Measurements from ENCODE around the gene TMEM207.

TMEM207 gene

GRCh38 chr3:190444006-190444405 is 5.7 kb downstream of the TMEM207 start:
- DNase-seq (ENCODE audit: low spot score): no peak

DNA sequence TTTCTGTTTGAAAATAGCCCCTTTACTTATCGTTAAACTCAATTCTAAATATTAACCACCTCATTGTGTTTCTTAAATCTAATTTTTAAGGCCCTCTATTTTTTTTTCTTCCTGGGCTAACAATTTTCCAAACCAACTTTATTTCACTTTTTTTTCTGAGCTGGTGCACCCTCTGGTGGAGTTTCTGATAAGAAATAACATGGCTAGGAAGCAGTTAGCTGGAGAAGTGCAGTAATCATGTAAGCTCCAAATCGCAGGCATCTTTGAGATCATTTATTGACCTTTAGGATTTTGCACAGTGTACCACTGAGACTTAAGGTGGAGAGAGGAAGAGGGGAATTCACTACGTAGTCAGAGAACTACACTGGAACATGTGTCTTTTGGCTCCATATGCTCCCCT is 6.4 kb downstream of the TMEM207 start:
- no peak for DNase-seq (ENCODE audit: low spot score)

- DNase-seq (ENCODE audit: low spot score): no peak
Observed at GRCh38 chr3:190442240-190442639, 7.5 kb downstream of the TMEM207 start.

DNA sequence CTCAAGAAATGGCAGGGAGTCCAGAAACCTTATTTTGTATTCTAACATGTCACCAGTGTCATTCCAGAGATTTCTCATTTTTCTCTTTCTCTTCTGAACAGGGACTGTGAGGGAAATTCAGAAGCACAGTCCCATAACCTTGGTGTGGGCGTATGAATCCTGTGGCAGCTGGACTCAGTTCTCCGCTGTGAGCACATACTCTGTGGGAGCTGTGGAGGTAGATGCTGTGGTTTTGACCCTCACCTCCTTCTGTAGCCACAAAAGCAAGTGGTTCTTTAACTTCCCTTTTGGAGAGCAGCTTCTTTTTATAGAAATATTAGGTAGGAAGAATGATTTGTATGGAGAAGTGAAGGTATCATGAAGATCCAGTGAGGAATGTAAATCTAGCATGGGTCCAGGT is 13.4 kb downstream of the TMEM207 start:
- DNase-seq (ENCODE audit: low spot score): no peak

GRCh38 chr3:190435618-190436017 is 14.1 kb downstream of the TMEM207 start:
- no peak for DNase-seq (ENCODE audit: low spot score)

- DNase-seq (ENCODE audit: low spot score): no peak
Observed at GRCh38 chr3:190433626-190434025, 16.1 kb downstream of the TMEM207 start.

DNA sequence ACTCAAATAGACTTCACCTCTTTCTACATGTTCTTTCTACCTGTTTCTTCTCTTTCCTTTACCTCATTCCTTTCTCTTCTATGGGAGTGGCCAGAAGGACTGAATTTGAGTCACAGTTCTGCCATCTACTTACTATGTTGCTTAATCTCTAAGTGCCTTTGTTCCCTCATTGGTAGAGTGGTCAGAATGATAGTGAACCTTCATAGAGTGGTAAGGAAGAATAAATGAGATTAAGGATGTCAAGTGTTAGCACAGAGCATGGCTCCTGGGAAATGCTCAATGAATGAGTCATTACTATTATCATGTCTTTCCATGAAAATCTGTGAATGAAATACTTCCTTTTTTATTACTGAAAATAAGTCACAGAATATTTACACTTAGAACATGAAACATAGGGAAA is 17.5 kb downstream of the TMEM207 start:
- DNase-seq (ENCODE audit: low spot score): no peak

GRCh38 chr3:190430906-190431305 is 18.8 kb downstream of the TMEM207 start:
- DNase-seq (ENCODE audit: low spot score): no peak

GRCh38 chr3:190429681-190430080 is 20.0 kb downstream of the TMEM207 start:
- no peak for DNase-seq (ENCODE audit: low spot score)

DNA sequence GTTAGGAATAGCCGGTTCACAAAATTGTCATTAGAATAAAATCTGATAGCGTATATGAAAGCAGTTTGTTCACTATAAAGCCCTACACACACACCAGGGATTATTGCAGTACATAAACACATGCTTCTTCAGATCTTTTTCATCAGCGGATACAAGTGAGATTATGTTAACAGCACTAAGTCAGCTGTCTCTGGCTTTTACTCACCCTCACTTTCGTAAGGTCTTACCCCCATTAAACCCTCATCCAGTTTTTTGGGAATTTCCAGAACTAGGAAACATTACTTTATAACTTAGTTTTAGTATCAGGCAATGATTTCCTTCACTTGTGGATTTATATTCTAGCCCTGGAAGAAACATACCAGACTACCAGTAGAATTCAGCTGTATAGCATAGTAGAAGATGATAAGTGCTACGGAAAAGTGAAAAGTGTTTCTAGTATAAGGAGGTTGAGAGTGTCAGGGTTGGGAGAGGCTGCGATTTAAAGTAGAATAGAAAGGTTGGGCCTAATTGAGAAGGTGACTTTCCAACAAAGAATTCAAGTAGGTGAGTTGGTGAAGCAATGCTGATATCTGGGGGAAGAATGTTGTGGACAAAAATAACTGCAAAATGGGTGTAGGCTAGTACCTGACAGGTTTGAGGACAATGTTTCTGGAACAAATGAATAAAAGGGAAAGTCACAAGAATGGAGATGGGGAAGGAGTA is 22.7 kb downstream of the TMEM207 start:
- DNase-seq (ENCODE audit: low spot score): no peak

DNA sequence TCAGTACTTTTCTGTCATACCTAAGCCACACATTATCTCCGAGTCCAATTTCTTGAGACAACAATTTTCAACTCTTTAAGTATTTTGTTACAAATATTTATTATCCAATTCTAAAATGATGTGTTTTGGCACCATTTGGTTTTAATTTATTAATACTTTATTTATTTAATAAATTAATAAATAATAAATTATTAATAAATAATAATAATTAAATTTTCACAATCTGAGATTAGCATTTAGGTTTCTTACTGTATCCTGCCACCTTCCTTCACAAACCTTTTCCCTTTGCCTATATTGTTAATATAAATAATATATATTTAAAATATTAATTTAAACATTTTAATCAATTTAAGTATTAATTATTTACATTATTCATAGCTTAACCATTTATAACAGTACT is 23.9 kb downstream of the TMEM207 start:
- DNase-seq (ENCODE audit: low spot score): no peak

- DNase-seq (ENCODE audit: low spot score): peak; percentile 53
Observed at GRCh38 chr3:190424478-190425439, 24.9 kb downstream of the TMEM207 start.

DNA sequence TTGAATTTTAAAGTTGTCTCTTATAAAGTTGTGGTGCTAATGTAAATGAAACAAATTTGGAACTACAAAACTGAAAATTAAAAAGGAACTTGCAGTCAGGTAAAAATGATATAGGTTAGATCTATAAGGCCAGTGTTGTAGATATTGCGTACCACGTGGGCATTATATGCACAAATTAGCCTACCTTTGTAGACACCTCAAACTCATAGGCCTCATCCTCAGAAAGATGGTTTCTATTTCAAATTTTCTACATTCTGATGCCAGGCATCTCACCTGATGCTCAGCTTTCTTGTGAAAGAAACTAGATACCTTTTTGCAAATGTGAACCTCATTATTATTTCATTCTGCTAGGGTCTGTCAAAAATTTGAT is 25.6 kb downstream of the TMEM207 start:
- no peak for DNase-seq (ENCODE audit: low spot score)

GRCh38 chr3:190414297-190414696 is 35.4 kb downstream of the TMEM207 start:
- DNase-seq (ENCODE audit: low spot score): no peak

DNA sequence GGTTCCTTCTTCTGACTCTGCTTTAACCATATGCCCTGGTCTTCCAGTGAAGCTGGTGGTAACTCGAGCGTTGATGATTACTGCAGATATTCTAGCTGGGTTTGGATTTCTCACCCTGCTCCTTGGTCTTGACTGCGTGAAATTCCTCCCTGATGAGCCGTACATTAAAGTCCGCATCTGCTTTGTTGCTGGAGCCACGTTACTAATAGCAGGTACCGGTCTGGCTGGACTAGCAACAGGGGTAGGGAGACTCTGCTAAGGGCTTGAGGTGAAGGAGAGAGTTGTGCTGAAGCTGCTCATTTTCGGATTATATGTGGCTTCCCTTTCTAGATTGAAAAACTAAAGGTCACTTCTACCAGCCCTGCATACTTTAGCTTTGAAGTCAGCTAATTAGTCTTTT is 45.0 kb downstream of the TMEM207 start:
- DNase-seq (ENCODE audit: low spot score): no peak

- no peak for DNase-seq (ENCODE audit: low spot score)
Observed at GRCh38 chr3:190401963-190402362, 47.7 kb downstream of the TMEM207 start.

- DNase-seq (ENCODE audit: low spot score): no peak
Observed at GRCh38 chr3:190399677-190400076, 50.0 kb downstream of the TMEM207 start.

- no peak for DNase-seq (ENCODE audit: low spot score)
Observed at GRCh38 chr3:190397889-190398288, 51.8 kb downstream of the TMEM207 start.

DNA sequence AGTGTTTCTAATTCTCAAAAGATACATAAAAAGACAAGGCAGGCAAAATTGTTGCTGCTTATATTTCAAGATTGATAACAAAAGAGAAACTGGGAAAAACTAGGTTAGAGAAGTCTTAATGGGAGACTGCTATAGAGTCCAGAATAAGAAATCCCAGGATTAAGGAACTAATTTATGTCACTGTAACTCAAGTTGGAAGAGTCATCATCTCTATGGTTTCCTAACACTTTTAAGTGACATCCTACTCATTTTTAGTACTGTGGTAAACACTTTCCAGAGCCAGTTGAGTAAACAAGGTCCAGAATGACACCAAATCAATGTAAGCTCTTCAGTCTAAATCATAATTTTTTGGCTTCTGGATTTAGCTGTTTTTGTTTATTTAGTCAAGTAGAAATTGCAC is 53.7 kb downstream of the TMEM207 start:
- no peak for DNase-seq (ENCODE audit: low spot score)

- no peak for DNase-seq (ENCODE audit: low spot score)
Observed at GRCh38 chr3:190388703-190389102, 61.0 kb downstream of the TMEM207 start.

DNA sequence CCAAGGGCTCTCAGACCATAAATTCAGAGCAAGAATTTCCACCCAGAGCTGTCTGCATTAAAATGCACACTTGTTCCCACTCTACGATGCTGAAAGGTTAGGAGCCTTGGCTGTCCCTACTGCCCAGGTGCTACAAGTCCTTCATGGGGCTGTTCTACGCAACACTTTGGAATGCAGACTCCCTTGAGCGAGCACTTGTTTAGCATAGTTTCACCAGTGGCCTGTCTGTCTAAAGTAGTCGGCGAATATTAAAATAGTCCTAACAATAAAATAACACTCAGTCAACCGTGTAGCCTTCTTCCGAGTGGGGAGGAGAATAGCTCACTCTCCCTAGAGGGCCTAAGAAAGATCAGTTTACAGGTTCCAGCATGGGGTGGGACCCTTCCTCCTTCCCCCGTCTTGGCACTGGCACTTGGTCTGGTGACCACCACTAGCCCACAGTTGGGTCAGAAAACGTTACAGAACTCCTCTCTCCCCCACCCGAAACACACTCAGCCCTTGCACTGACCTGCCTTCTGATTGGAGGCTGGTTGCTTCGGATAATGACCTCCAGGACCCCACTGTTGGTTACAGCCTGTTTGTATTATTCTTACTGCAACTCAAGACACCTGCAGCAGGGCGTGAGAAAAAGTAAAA is 62.0 kb downstream of the TMEM207 start, which contains the start of gene CLDN16:
CLDN16 (plus strand) TSS at position 586 of the 636 bp plus-strand sequence. CDS start 167 bp downstream, outside the sequence.
- no peak for DNase-seq (ENCODE audit: low spot score)
